Sigmoid colon (tissue), 7 donors: ENCODE data around the gene PRKCG. TPM values are rescaled to one million over a fixed set of nuclear protein-coding genes. Genes with fewer than 3 reads are reported as not detected.

Source experiments
- DNase-seq: peaks from one replicate; pipeline ENCODE4 v3.0.0-alpha.2; 2019
- H3K27ac ChIP-seq, 4 donors: fragments of 200-600 bp; sonication (generic); one replicate each; pipeline ENCODE4 v1.5.1; 2016 to 2019; ENCODE audit warnings: mild to moderate bottlenecking in 1 of 4
- H3K27me3 ChIP-seq, 3 donors: fragments of 200-600 bp; sonication (generic); one replicate each; pipeline ENCODE4 v1.5.1; 2019; ENCODE audit warnings: mild to moderate bottlenecking in 1 of 3
- H3K36me3 ChIP-seq, 4 donors: fragments of 200-600 bp; sonication (generic); one replicate each; pipeline ENCODE4 v1.5.1; 2016 to 2019
- H3K4me1 ChIP-seq, 4 donors: fragments of 200-600 bp; sonication (generic); one replicate each; pipeline ENCODE4 v1.5.1; 2017 to 2019
- H3K4me3 ChIP-seq, 4 donors: fragments of 200-600 bp; sonication (generic); one replicate each; pipeline ENCODE4 v1.5.1; 2017 to 2019; ENCODE audit warnings: mild to moderate bottlenecking in 2 of 4, moderate library complexity in 1 of 4
- H3K9me3 ChIP-seq, 4 donors: fragments of 200-600 bp in 3 of 4; sonication (generic) in 3 of 4; one replicate each; pipeline versions ENCODE4 v1.5.1 to v1.6.1; 2013 to 2019
- CTCF ChIP-seq, 4 experiments: fragments of 450-650 bp in 3 of 4; fragments of 200-600 bp in 1 of 4; IDR thresholded peaks; one replicate each; pipeline ENCODE4 v1.5.1; 2016 to 2019; ENCODE audit warnings: antibody characterized with exemption in 4 of 4, mild to moderate bottlenecking in 3 of 4, moderate library complexity in 2 of 4
- EP300 ChIP-seq, 4 donors: sonication (generic); formaldehyde crosslinking; IDR thresholded peaks; one replicate each; pipeline ENCODE4 v1.6.1; 2017; ENCODE audit warnings: antibody characterized with exemption in 4 of 4
- POLR2A ChIP-seq, 2 donors: fragments of 450-650 bp; IDR thresholded peaks; one replicate each; pipeline ENCODE4 v1.6.1; 2016; ENCODE audit warnings: antibody characterized with exemption in 2 of 2, mild to moderate bottlenecking in 2 of 2, moderate library complexity in 2 of 2
- POLR2AphosphoS5 ChIP-seq, 4 donors: sonication (generic); formaldehyde crosslinking; IDR thresholded peaks; one replicate each; pipeline ENCODE4 v1.6.1; 2017; ENCODE audit warnings: antibody characterized with exemption in 4 of 4
- WGBS, 2 donors: extraction: QIAGEN DNeasy Blood & Tissue Kit; methylation state at CpG; one replicate each; pipeline ENCODE4 v1.1.7; 2013; 5-methylcytosine and 5-hydroxymethylcytosine counted together
- intact Hi-C: fragments of 100-400 bp; cut with DNase I; formaldehyde crosslinking; loops from one replicate; pipeline ENCODE4 v1.15.1; 2023
- polyA plus RNA-seq, 3 donors: library from polyadenylated mRNA; stranded (reverse); fragments of 200-250 nt; gene quantifications; one replicate each; pipeline ENCODE4 v1.2.3, GENCODE V29; 2013
- total RNA-seq, 4 donors: library from RNA; depleted of rRNA; stranded (reverse); fragments of >200 nt; gene quantifications; one replicate each; pipeline ENCODE4 v1.1.0, GENCODE V29; 2016
- donor health status: healthy with polysubstance abuse.
- donor health status: Bipolar disorder and iron deficiency.
- donor health status: healthy.

The PRKCG gene
- total and polyA plus RNA-seq, 7 donors, result under 0.01 to 0.34 TPM; not detected in 5

GRCh38 chr19:53906211-53907192 is 24.5 kb downstream of the PRKCG start:
- Histone ChIP-seq H3K4me3 (no peak overlapping the region), H3K4me1 (peaks cover 0 to 35% (median 19%) of the 10 kb centered on the region in 4 donors), H3K27ac (no peak overlapping the region), H3K27me3 (peaks cover 44 to 71% (median 50%) of the 10 kb centered on the region in 3 donors), H3K36me3 (no peaks in the 10 kb centered on the region), H3K9me3 (no peaks in the 10 kb centered on the region)
- 12 to 17% methylated on average over 48 of the region's 48 CpGs for WGBS, 2 donors
- peak; percentile 21 to 84 (median 58) for TF ChIP-seq CTCF (IDR thresholded peaks at IDR 0.05)
- no peak for TF ChIP-seq POLR2A (IDR thresholded peaks at IDR 0.05)
- TF ChIP-seq EP300 (IDR thresholded peaks at IDR 0.05), result no peak
- TF ChIP-seq POLR2AphosphoS5 (IDR thresholded peaks at IDR 0.05), result no peak
- intact Hi-C loops, result loop anchor here (5.0 to 10.0 kb wide), 2 partner anchors 52 to 116 kb away; no protein-coding TSS in a partner anchor
- DNase-seq, result no peak

GRCh38 chr19:53907193-53907581 is 25.2 kb downstream of the PRKCG start:
- H3K27ac ChIP-seq, result no peak overlapping the region
- peaks cover 46 to 78% (median 56%) of the 10 kb centered on the region in 3 donors for H3K27me3 ChIP-seq
- intact Hi-C loops, result loop anchor here (5.0 to 10.0 kb wide), 2 partner anchors 52 to 115 kb away; no protein-coding TSS in a partner anchor
- no peak for DNase-seq
- 25 to 35% methylated on average over 14 of the region's 14 CpGs for WGBS, 2 donors
- no peak overlapping the region for H3K4me3 ChIP-seq
- no peaks in the 10 kb centered on the region for H3K9me3 ChIP-seq
- peaks cover 0 to 35% (median 19%) of the 10 kb centered on the region in 4 donors for H3K4me1 ChIP-seq
- H3K36me3 ChIP-seq, result no peaks in the 10 kb centered on the region
- no peak for TF ChIP-seq CTCF (IDR thresholded peaks at IDR 0.05)
- no peak for TF ChIP-seq POLR2AphosphoS5 (IDR thresholded peaks at IDR 0.05)
- TF ChIP-seq POLR2A (IDR thresholded peaks at IDR 0.05), result no peak
- no peak for TF ChIP-seq EP300 (IDR thresholded peaks at IDR 0.05)

- Histone ChIP-seq H3K27me3 (peaks cover 51 to 83% (median 61%) of the 10 kb centered on the region in 3 donors), H3K4me1 (peaks cover 0 to 35% (median 19%) of the 10 kb centered on the region in 4 donors), H3K27ac (no peak overlapping the region), H3K9me3 (no peaks in the 10 kb centered on the region), H3K4me3 (no peak overlapping the region), H3K36me3 (no peaks in the 10 kb centered on the region)
- no peak for DNase-seq
- no peak for TF ChIP-seq POLR2A (IDR thresholded peaks at IDR 0.05)
- no peak for TF ChIP-seq EP300 (IDR thresholded peaks at IDR 0.05)
- TF ChIP-seq POLR2AphosphoS5 (IDR thresholded peaks at IDR 0.05), result no peak
- no peak for TF ChIP-seq CTCF (IDR thresholded peaks at IDR 0.05)
- 16 to 30% methylated on average over 17 of the region's 17 CpGs for WGBS, 2 donors
- intact Hi-C loops, result loop anchor here (5.0 to 10.0 kb wide), 2 partner anchors 53 to 115 kb away; no protein-coding TSS in a partner anchor
These were observed 25.7 kb downstream of the PRKCG start for GRCh38 chr19:53907690-53908089.

- TF ChIP-seq EP300 (IDR thresholded peaks at IDR 0.05) (no peak), POLR2AphosphoS5 (IDR thresholded peaks at IDR 0.05) (no peak), CTCF (IDR thresholded peaks at IDR 0.05) (no peak), POLR2A (IDR thresholded peaks at IDR 0.05) (no peak)
- no peaks in the 10 kb centered on the region for H3K36me3 ChIP-seq
- no peaks in the 10 kb centered on the region for H3K9me3 ChIP-seq
- peak overlapping the region in 2 of 4 donors; percentile 19 to 21 for H3K4me3 ChIP-seq
- peaks cover 51 to 87% (median 67%) of the 10 kb centered on the region in 3 donors for H3K27me3 ChIP-seq
- WGBS, 2 donors, result 4 to 9% methylated on average over 51 of the region's 51 CpGs
- intact Hi-C loops, result loop anchor here (5.0 to 10.0 kb wide), 2 partner anchors 54 to 114 kb away; no protein-coding TSS in a partner anchor
- no peak for DNase-seq
- no peak overlapping the region for H3K27ac ChIP-seq
- H3K4me1 ChIP-seq, result peaks cover 0 to 35% (median 19%) of the 10 kb centered on the region in 4 donors
These were observed 26.3 kb downstream of the PRKCG start for GRCh38 chr19:53908106-53908934.
